ENCODE results near the gene HMCN1.

DNA sequence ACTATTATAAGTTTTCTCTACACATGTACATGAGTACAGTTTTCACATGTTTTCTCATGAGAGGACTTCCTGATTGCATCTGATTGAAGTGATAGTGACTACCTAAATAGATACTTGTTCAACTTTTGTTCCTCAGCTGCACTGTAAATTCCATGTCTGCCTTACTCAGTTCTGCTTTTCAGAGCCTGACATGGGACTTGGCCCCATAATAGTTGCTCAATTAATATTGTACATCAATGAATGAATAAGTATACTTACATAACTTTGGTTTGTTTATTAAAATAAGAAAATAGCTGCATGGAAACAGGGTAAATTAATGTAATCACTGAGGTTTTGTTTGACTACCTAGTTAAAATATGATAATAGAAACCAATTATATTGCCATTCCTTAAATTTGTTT is 78.7 kb downstream of the HMCN1 start:
- TF ChIP-seq, protein P1, sequence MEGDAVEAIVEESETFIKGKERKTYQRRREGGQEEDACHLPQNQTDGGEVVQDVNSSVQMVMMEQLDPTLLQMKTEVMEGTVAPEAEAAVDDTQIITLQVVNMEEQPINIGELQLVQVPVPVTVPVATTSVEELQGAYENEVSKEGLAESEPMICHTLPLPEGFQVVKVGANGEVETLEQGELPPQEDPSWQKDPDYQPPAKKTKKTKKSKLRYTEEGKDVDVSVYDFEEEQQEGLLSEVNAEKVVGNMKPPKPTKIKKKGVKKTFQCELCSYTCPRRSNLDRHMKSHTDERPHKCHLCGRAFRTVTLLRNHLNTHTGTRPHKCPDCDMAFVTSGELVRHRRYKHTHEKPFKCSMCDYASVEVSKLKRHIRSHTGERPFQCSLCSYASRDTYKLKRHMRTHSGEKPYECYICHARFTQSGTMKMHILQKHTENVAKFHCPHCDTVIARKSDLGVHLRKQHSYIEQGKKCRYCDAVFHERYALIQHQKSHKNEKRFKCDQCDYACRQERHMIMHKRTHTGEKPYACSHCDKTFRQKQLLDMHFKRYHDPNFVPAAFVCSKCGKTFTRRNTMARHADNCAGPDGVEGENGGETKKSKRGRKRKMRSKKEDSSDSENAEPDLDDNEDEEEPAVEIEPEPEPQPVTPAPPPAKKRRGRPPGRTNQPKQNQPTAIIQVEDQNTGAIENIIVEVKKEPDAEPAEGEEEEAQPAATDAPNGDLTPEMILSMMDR (IDR thresholded peaks at IDR 0.05; ENCODE audit: low read length) = no peak
- TF ChIP-seq EZH2 (IDR thresholded peaks at IDR 0.05; ENCODE audit: borderline replicate concordance, low read length) = no peak
